Heart left ventricle (tissue), 16 donors: ENCODE measurements around the gene S100P. TPM values are rescaled to one million over a fixed set of nuclear protein-coding genes. Genes with fewer than 3 reads are reported as not detected.
"Not testable (repeated sequence)": the region's sequence is repeated elsewhere in the genome, so short reads cannot be mapped to it uniquely, and the experiment has no call there.

Experiments
- ATAC-seq, 4 donors: fragments of 200-7000 bp; cut with Tn5 transposase; one replicate each; pipeline ENCODE4 v1.9.1; 2020 to 2022; ENCODE audit warnings: moderate library complexity in 4 of 4, mild to moderate bottlenecking in 3 of 4, moderate number of reproducible peaks in 1 of 4
- DNase-seq, 5 donors: peaks; one replicate each; pipeline ENCODE4 v3.0.0-alpha.2; 2020
- H3K27ac ChIP-seq, 12 donors: fragments of 200-600 bp; sonication (generic) in 4 of 12; one replicate each; pipeline versions ENCODE4 v1.5.0 to v1.8.0; 2016 to 2022; ENCODE audit warnings: mild to moderate bottlenecking in 2 of 12
- H3K27me3 ChIP-seq, 9 donors: fragments of 200-600 bp; sonication (generic) in 2 of 9; one replicate each; pipeline versions ENCODE4 v1.5.1 to v1.8.0; 2016 to 2022; ENCODE audit warnings: mild to moderate bottlenecking in 3 of 9
- H3K36me3 ChIP-seq, 9 donors: fragments of 200-600 bp; sonication (generic) in 2 of 9; one replicate each; pipeline versions ENCODE4 v1.5.0 to v1.8.0; 2018 to 2022; ENCODE audit warnings: mild to moderate bottlenecking in 2 of 9
- H3K4me1 ChIP-seq, 12 donors: fragments of 200-600 bp; sonication (generic) in 4 of 12; one replicate each; pipeline versions ENCODE4 v1.5.0 to v1.8.0; 2016 to 2022; ENCODE audit warnings: mild to moderate bottlenecking in 3 of 12
- H3K4me3 ChIP-seq, 12 donors: fragments of 200-600 bp; sonication (generic) in 4 of 12; one replicate each; pipeline versions ENCODE4 v1.5.0 to v1.8.0; 2017 to 2022; ENCODE audit warnings: mild to moderate bottlenecking in 9 of 12, moderate library complexity in 4 of 12
- H3K9me3 ChIP-seq, 12 donors: fragments of 200-600 bp; sonication (generic) in 4 of 12; one replicate each; pipeline versions ENCODE4 v1.5.0 to v1.8.0; 2016 to 2022; ENCODE audit warnings: mild to moderate bottlenecking in 1 of 12
- CTCF ChIP-seq, 12 donors: fragments of 200-600 bp; sonication (generic) in 4 of 12; IDR thresholded peaks; one replicate each; pipeline versions ENCODE4 v1.5.0 to v1.8.0; 2018 to 2022; ENCODE audit warnings: antibody characterized with exemption in 12 of 12, mild to moderate bottlenecking in 5 of 12
- POLR2A ChIP-seq, 2 donors: fragments of 450-650 bp; IDR thresholded peaks; one replicate each; pipeline ENCODE4 v1.6.1; 2017; ENCODE audit warnings: antibody characterized with exemption in 2 of 2, mild to moderate bottlenecking in 2 of 2, moderate library complexity in 2 of 2
- WGBS, 4 donors: extraction: QIAGEN DNeasy Blood & Tissue Kit in 2 of 4; methylation state at CpG; one replicate each; pipeline versions ENCODE4 v1.1.5 to v1.1.7; 2013 to 2018; 5-methylcytosine and 5-hydroxymethylcytosine counted together
- intact Hi-C, 10 donors: fragments of 100-400 bp; cut with DNase I; formaldehyde crosslinking; loops; one replicate each; pipeline versions ENCODE4 v1.11.1 to v1.14.2; 2022
- polyA plus RNA-seq, 2 donors: library from polyadenylated mRNA; stranded (reverse); fragments of 200-250 nt; gene quantifications; one replicate each; pipeline ENCODE4 v1.2.3, GENCODE V29; 2013
- total RNA-seq, 9 donors: library from RNA; depleted of rRNA in 2 of 9; stranded (reverse); fragments of >200 nt in 2 of 9; fragmentation: NEBNext Ultra II Directional in 3 of 9; extraction: Animal tissue kit (Norgen Biotek cat#: 25700) in 3 of 9; gene quantifications; one replicate each; pipeline versions ENCODE4 v1.1.0 to v1.2.4, GENCODE V29; 2016 to 2023
- donor health status: ischemic (EF 13 %, LVEDD 7.1; RV severe dilation, severe dysfunction).
- donor health status: healthy with polysubstance abuse.
- donor health status: DM: no; HTN: yes; CAD: no.
- donor health status: DM: no; HTN: no; CAD: no.
- donor health status: ischemic (EF 25% LVEDD 6.9; RV normal size, moderate dysfunction).
- donor health status: ischemic (EF 25% LVEDD 5.7; RV mildly dilated, moderate dysfunction).
- donor health status: healthy.
- donor health status: DM: yes; HTN: yes; CAD: no.
- donor health status: ischemic (EF 35%, LVEDD 5.7; RV mildly dilated, moderate dysfunction).
- donor health status: nonischemic (EF 11% LVEDD 7.7; RV severe dilation, severe dysfunction).
- donor health status: DM: yes; HTN: yes; CAD: no.
- donor health status: PGD.
- donor health status: ischemic (EF 29% LVEDD 5.4; RV normal size, mild dysfunction).
- donor health status: nonischemic (EF 23%, LVEDD 6.1; RV moderate dilation, normal function).

The S100P gene
- total and polyA plus RNA-seq, 11 donors: 0.19 to 4.1 (median 0.85) TPM; not detected in 2

- DNase-seq, H3K27me3 ChIP-seq, H3K9me3 ChIP-seq: not testable (repeated sequence)
- intact Hi-C loops: loop anchor here in 3 of 10 donors (1.0 to 5.0 kb wide), 3 partner anchors 32 to 34 kb away; partner anchors contain the start of genes MRFAP1 (in 2 of the 3) and MRFAP1L1 (in 1 of the 3)
- H3K4me1 ChIP-seq: peaks cover 3 to 41% (median 30%) of the 10 kb centered on the region in 12 donors
- peak in 1 of 2 donors; percentile 33 for TF ChIP-seq POLR2A (IDR thresholded peaks at IDR 0.05)
- H3K4me3 ChIP-seq: peak overlapping the region; percentile 47 to 96 (median 74)
- H3K36me3 ChIP-seq: peaks cover 0 to 17% (median 8%) of the 10 kb centered on the region in 9 donors
- peak in 2 of 4 donors; percentile 27 to 36 for ATAC-seq
- 34 to 62% (median 45%) methylated on average over 14 of the region's 14 CpGs for WGBS, 4 donors
- H3K27ac ChIP-seq: peak overlapping the region in 11 of 12 donors; percentile 78 to 89 (median 84)
Measured at GRCh38 chr4:6673191-6673659, 20.5 kb upstream of the S100P start.

- intact Hi-C loops: loop anchor here in 3 of 10 donors (1.0 to 5.0 kb wide), 4 partner anchors 33 to 36 kb away; partner anchors contain the start of genes MRFAP1 (in 2 of the 3) and MRFAP1L1 (in 1 of the 3)
- H3K4me3 ChIP-seq: peak overlapping the region; percentile 47 to 96 (median 74)
Measured at GRCh38 chr4:6673660-6674499, 19.8 kb upstream of the S100P start.

GRCh38 chr4:6674500-6675149 lies 19.1 kb upstream of the S100P start:
- peaks cover 0 to 17% (median 8%) of the 10 kb centered on the region in 9 donors for H3K36me3 ChIP-seq
- no peaks in the 10 kb centered on the region for H3K9me3 ChIP-seq
- intact Hi-C loops: loop anchor here in 2 of 10 donors (1.0 to 5.0 kb wide), 2 partner anchors 33 to 36 kb away; partner anchors contain the start of gene MRFAP1L1 (in 1 of the 2)
- H3K27me3 ChIP-seq: no peaks in the 10 kb centered on the region
- TF ChIP-seq CTCF (IDR thresholded peaks at IDR 0.05) (peak in 6 of 12 donors; percentile 10 to 34 (median 26)), POLR2A (IDR thresholded peaks at IDR 0.05) (no peak)
- peak overlapping the region; percentile 38 to 89 (median 84) for H3K27ac ChIP-seq
- no peak for DNase-seq
- WGBS, 4 donors: 5 to 8% (median 7%) methylated on average over 40 of the region's 40 CpGs
- H3K4me3 ChIP-seq: peak overlapping the region; percentile 47 to 96 (median 74)
- peaks cover 3 to 41% (median 30%) of the 10 kb centered on the region in 12 donors for H3K4me1 ChIP-seq
- peak in 1 of 4 donors; percentile 27 for ATAC-seq

More at GRCh38 chr4:6673660-6674499, 19.8 kb upstream of the S100P start:
- TF ChIP-seq CTCF (IDR thresholded peaks at IDR 0.05): no peak
- TF ChIP-seq POLR2A (IDR thresholded peaks at IDR 0.05): peak in 1 of 2 donors; percentile 72
- Histone ChIP-seq H3K27ac (peak overlapping the region; percentile 38 to 89 (median 84)), H3K36me3 (peaks cover 0 to 17% (median 8%) of the 10 kb centered on the region in 9 donors), H3K9me3 (no peaks in the 10 kb centered on the region), H3K27me3 (no peaks in the 10 kb centered on the region), H3K4me1 (peaks cover 3 to 41% (median 30%) of the 10 kb centered on the region in 12 donors)
- DNase-seq (peak; percentile 94 to 97 (median 96)), ATAC-seq (peak; percentile 88 to 95 (median 90))
- 1 to 3% (median 2%) methylated on average over 32 to 89 of the region's 89 CpGs for WGBS, 4 donors

GRCh38 chr4:6676722-6677558 lies 16.7 kb upstream of the S100P start:
- intact Hi-C loops: no loop called here
- Histone ChIP-seq H3K36me3 (peaks cover 0 to 13% (median 8%) of the 10 kb centered on the region in 9 donors), H3K4me3 (no peak overlapping the region), H3K4me1 (peaks cover 3 to 41% (median 30%) of the 10 kb centered on the region in 12 donors), H3K27me3 (no peaks in the 10 kb centered on the region), H3K9me3 (no peaks in the 10 kb centered on the region), H3K27ac (peak overlapping the region in 1 of 12 donors; percentile 19)
- TF ChIP-seq CTCF (IDR thresholded peaks at IDR 0.05): no peak
- no peak for TF ChIP-seq POLR2A (IDR thresholded peaks at IDR 0.05)
- DNase-seq (no peak), ATAC-seq (no peak)
- WGBS, 4 donors: 79 to 83% (median 82%) methylated on average over 21 of the region's 21 CpGs
